Right renal cortex interstitium (tissue), 3 donors: ENCODE results near the gene SBK1. TPM values are rescaled to one million over a fixed set of nuclear protein-coding genes. Genes with fewer than 3 reads are reported as not detected.

Experiments used
- DNase-seq, 3 donors: peaks; one replicate each; pipeline ENCODE4 v3.0.0-alpha.2; 2013; ENCODE audit warnings: low read depth in 3 of 3, low spot score in 2 of 3
- polyA plus RNA-seq, 3 donors: library from polyadenylated mRNA; unstranded; fragments of 120-200 nt; gene quantifications; one replicate each; pipeline ENCODE4 v1.2.1, GENCODE V29; 2013; ENCODE audit not compliant: insufficient read length in 3 of 3

Gene SBK1
- polyA plus RNA-seq, 3 donors, result 14.1 to 15.4 (median 14.2) TPM

GRCh38 chr16:28280881-28281836 is 11.2 kb upstream of the SBK1 start:
- DNase-seq, result no peak

GRCh38 chr16:28282045-28282444 is 10.3 kb upstream of the SBK1 start:
- DNase-seq, result no peak

- no peak for DNase-seq
Measured at GRCh38 chr16:28283173-28283572, 9.2 kb upstream of the SBK1 start.

GRCh38 chr16:28283798-28284577 is 8.3 kb upstream of the SBK1 start:
- DNase-seq, result no peak

- no peak for DNase-seq
Measured at GRCh38 chr16:28285649-28286048, 6.7 kb upstream of the SBK1 start.

DNA sequence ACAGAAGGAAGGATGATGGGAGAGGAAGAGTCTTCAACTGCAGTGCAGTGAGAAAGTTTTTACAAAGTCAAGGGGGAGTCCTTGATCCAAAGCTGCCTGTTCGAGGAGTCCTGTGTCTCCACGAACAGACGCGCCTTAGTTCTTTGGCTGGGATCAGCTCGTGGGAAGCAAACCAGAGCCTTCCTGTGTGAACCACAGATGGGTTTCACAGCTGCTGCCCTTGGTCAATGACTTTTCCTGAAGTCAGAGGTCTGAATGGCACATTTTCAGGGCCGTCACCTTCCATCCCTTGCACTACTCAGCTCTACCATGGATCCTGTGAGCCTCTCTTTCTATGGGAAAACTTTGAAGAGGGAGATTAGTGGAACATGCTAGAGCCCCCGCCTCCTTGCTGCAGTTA is 4.2 kb upstream of the SBK1 start:
- DNase-seq, result no peak

- DNase-seq, result no peak
Measured at GRCh38 chr16:28289048-28289447, 3.3 kb upstream of the SBK1 start.

DNA sequence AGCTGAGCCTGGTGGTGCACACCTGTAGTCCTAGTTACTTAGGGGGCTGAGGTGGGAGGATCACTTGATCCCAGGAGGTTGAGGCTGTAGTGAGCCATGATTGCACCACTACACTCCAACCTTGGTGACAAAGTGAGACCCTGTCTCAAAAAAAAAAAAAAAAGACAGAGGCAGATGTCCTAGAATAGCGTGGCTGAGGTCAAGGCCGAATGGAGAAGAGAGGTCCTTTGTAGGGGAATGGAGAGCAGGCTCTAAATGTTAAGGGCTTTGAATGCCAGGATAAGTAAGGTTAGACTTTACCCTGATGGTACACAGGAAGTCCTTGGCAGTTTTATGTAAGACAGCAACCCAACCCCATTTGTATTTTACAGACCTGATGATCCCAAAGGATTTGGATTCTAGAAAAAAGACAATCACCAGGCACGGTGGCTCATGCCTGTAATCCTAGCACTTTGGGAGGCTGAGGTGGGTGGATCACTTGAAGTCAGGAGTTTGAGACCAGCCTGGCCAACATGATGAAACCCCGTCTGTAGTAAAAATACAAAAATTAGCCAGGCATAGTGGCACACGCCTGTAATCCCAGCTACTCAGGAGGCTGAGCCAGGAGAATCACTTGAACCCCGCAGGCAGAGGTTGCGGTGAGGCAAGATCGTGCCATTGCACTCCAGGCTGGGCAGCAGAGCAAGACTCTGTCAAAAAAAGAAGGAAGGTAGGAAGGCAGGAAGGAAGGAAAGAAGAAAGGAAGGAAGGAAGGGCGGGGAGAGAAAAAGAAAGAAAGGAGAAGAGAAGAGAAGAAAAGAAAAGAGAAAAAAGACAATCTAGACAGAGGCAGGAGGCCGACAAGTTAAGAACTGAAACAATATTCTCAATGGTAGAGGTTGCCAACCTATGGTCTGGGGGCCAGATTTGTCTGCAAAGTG is 2.1 kb upstream of the SBK1 start:
- DNase-seq, result no peak

GRCh38 chr16:28290859-28291254 is 1.5 kb upstream of the SBK1 start:
- no peak for DNase-seq

DNA sequence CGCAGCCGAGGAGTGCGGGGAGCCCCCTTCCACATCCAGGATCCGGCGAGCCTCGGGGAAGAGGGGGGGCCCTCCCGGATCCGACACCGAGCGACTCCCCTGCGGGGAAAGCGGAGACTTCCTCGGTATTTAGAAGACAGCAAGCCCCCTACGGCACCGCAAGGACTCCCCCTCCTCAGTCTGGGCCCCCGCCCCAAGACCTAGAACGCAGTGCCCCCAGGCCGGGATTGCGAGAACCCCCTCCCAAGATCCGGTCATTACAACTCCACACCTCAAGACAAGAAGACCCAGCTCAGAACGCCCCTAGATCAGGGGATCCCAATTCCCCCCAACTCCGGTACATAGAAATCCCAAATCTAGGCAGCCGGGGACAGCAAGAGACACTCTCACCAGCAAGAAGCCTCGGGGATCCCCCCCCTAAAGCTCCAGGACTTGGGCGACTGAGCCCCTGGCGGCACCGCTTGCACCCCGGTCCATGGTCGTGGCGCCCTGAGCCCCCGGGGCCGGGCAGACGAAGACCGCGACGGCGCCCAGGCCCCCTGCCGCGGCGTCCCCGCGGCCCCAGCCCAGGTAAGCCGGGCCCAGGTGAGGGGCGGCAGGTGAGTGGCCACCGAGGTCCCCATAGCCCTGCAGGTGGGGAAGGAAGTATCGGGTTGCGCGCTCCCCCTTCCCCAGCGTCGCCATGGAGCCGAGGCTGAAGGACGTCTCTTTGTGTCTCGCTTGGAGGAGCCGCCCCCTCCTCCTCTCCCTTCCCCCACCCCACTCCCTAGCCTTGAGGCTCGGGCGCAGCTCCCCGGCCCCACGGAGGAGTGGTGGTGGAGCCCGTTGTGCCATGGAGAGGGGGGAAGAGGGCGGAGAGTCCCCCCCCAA is 641 bp downstream of the SBK1 start:
- DNase-seq, result peak in 1 of 3 donors; percentile 56

DNA sequence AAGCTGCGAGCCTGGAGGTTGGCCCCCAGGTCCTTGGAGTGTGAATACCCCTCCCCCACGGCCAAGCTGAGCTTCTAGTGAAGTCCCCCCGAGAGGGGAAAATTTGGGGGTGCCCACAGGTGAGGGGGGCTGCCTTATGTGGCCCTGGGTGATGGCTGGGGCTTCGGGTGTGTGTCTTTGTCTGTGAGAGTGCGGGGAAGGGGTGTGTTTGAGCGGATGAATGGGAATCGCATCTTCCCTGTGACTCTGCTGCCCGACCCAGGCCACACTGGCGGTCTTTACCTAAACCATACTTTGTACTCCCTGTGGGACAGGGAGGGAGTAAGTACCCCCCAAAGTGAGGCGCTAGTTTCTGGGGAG is 1.3 kb downstream of the SBK1 start:
- DNase-seq, result no peak

GRCh38 chr16:28294201-28294600 is 1.9 kb downstream of the SBK1 start:
- DNase-seq, result no peak

DNA sequence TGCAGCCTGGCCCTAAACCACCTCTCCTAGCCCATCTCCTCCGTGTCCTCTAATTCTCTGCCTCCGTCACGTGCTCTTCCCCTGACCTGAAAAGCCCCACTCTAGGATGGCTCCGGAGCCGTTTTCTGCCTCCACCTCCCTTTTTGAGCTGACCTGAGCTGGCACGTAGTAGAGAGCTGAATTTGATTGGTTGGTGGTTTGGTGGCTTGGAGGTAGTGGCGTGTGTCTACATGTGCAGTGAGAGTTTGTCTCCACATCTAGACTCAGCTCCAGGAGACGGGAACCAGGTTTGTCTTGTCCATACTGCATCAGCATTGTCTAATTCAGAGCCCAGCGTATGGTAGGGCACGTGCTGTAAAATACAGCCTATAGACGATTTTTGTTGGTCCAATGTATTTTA is 3.0 kb downstream of the SBK1 start:
- DNase-seq, result no peak

GRCh38 chr16:28297308-28297707 is 5.0 kb downstream of the SBK1 start:
- no peak for DNase-seq

DNA sequence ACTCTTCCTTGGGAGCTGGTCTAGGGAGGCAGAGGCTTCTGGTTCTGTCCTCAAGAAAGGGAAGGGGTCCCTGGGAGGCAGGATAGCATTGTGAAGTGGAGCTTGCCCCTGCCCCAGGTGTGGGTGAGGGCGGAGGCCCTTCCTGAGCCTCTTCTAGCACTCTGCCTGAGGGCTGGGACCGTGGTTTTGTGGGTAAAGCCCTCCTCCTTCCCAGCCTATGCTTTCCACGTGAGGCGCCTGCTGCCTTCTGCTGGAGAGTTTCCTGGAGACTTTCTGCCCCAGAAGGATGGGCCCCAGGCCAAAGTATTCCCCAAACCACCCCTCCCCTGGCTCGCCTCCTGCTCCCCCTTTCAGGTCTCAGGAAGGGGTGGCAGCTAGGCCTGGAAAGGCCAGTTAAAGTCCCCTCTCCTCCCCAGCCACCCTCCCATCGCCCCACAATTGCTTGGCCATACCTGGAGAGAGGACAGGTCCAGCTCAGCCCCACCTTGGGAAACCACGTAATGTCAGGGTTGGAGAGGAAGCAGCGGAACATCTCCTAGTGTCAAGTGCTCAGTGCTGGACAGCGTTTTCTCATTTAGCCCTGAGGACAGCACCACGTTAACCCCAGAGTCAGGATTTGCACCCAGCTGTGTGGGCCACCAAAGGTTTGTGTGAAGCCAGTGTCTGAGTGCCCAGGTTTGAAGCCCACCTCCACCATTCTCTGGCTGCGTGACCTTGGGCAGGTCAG is 5.6 kb downstream of the SBK1 start:
- no peak for DNase-seq

DNA sequence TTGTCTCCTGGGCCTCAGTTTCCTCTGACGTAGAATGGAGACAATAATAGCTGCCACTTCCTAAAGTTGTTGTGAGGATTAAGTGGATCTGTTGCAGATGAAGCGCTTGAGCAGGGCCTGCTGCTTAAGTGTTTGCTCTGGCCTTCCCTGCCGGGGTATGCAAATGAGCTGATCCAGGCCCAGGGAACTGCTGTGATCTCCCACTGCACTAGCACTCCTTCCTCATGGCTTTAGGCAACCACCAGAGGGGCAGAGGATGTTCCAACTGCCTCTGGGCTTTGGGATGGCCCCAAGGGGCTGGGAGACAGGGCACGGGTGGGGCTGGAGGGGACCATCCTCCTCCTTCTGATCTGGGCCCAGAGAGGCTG is 6.2 kb downstream of the SBK1 start:
- no peak for DNase-seq

DNA sequence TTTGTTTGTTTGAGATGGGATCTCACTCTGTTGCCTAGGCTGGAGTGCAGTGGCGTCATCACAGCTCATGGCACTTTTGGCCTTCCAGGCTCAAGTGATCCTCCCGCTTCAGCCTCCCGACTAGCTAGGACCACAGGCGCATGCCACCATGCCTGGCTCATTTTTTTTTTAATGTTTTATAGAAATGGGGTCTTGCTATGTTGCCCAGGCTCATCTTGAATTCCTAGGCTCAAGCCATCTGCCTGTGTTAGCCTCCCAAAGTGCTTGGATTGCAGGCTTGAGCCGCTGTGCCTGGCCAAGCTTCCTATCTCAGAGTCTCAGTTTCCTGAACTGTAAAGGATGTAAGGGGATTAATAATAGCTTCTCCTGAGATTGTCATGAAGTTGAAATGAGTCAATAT is 8.0 kb downstream of the SBK1 start:
- DNase-seq, result no peak

DNA sequence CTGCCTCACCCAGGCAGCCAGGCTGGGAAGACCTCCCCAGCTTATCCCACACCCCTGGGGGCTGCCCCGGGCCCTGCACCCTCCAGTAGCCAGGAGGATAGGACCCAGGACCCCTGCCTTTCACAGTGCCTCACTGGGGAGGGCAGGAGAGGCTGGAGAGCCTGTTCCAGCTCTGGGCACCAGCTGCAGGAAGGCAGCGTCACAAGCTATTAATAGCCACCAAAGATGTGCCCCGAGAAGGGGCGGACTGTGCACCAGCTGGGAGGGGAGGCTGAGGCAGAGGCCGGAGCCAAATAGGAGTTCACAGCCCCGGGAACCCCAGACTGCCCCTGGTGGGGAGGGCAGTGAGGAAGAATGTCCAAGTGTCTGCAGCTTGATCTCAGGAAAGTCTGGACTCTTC is 8.8 kb downstream of the SBK1 start:
- DNase-seq, result no peak

DNA sequence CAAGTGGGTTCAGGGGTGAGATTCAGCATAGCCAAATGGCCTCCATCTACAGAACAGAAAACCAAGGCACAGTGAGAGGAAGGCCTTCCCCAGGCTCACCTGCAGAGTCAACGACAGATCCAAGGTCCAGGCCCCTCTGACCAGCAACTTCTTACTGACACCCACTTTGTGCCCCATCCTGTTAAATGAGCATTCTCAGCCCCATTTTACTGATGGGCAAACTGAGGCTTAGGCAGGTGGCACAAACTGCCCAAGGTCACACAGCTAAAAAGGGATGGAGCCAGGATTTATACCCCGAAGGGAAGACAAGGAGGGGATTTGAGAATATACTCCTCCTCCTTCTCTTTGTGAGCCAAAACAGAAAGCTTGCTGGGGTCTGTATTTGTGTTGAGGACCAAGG is 9.3 kb downstream of the SBK1 start:
- DNase-seq, result no peak
